Activated gamma-delta T cell treated with anti-CD3 and anti-CD28 coated beads, Interleukin-2, amount 50 U/mL, for 16 hours (primary cell): Measurements from ENCODE around the gene PSMA6.
"Not testable (repeated sequence)": the region's sequence is repeated elsewhere in the genome, so short reads cannot be mapped to it uniquely, and the experiment has no call there.

ENCODE experiments used
- DNase-seq: peaks from one replicate; pipeline ENCODE4 v3.0.0-alpha.2; 2020; ENCODE audit warnings: low read depth

PSMA6 gene

GRCh38 chr14:35285168-35286002 is 6.8 kb upstream of the PSMA6 start:
- DNase-seq, result no peak

GRCh38 chr14:35286003-35286600 is 6.1 kb upstream of the PSMA6 start:
- DNase-seq, result no peak

- no peak for DNase-seq
Observed at GRCh38 chr14:35286707-35287106, 5.5 kb upstream of the PSMA6 start.

GRCh38 chr14:35287431-35288013 is 4.7 kb upstream of the PSMA6 start:
- DNase-seq, result no peak

- DNase-seq, result no peak
Observed at GRCh38 chr14:35289623-35290022, 2.6 kb upstream of the PSMA6 start.

GRCh38 chr14:35292770-35293561 is 784 bp downstream of the PSMA6 start:
- no peak for DNase-seq

- DNase-seq, result no peak
Observed at GRCh38 chr14:35295845-35296161, 3.6 kb downstream of the PSMA6 start.

GRCh38 chr14:35296545-35296944 is 4.4 kb downstream of the PSMA6 start:
- DNase-seq, result no peak

- no peak for DNase-seq
Observed at GRCh38 chr14:35297706-35298105, 5.5 kb downstream of the PSMA6 start.

- DNase-seq, result no peak
Observed at GRCh38 chr14:35298351-35298750, 6.2 kb downstream of the PSMA6 start.

- no peak for DNase-seq
Observed at GRCh38 chr14:35299708-35300107, 7.5 kb downstream of the PSMA6 start.

GRCh38 chr14:35300228-35300627 is 8.0 kb downstream of the PSMA6 start:
- DNase-seq, result no peak

- not testable (repeated sequence) for DNase-seq
Observed at GRCh38 chr14:35301334-35301733, 9.2 kb downstream of the PSMA6 start.

GRCh38 chr14:35301735-35302528 is 9.8 kb downstream of the PSMA6 start:
- DNase-seq, result no peak

GRCh38 chr14:35303149-35303935 is 11.2 kb downstream of the PSMA6 start:
- no peak for DNase-seq

- no peak for DNase-seq
Observed at GRCh38 chr14:35304812-35305462, 12.8 kb downstream of the PSMA6 start.

GRCh38 chr14:35305633-35306032 is 13.5 kb downstream of the PSMA6 start:
- DNase-seq, result no peak

GRCh38 chr14:35306114-35306513 is 13.9 kb downstream of the PSMA6 start:
- DNase-seq, result no peak

- no peak for DNase-seq
Observed at GRCh38 chr14:35317820-35318219, 25.6 kb downstream of the PSMA6 start.

- no peak for DNase-seq
Observed at GRCh38 chr14:35319509-35319908, 27.3 kb downstream of the PSMA6 start.

- no peak for DNase-seq
Observed at GRCh38 chr14:35320472-35320871, 28.3 kb downstream of the PSMA6 start.
